Measurements from ENCODE around the gene HLA-DMB.

HLA-DMB gene

GRCh38 chr6:32971581-32972352 lies 30.9 kb upstream of the HLA-DMB start:
- DNase-seq (ENCODE audit: low read depth in 2 of 2) = peak; percentile 97 to 99

GRCh38 chr6:32971242-32971580 lies 30.4 kb upstream of the HLA-DMB start:
- no peak for DNase-seq (ENCODE audit: low read depth in 2 of 2)

GRCh38 chr6:32970413-32971241 lies 29.8 kb upstream of the HLA-DMB start:
- DNase-seq (ENCODE audit: low read depth in 2 of 2) = peak; percentile 66 to 75

- peak; percentile 66 to 72 for DNase-seq (ENCODE audit: low read depth in 2 of 2)
Observed at GRCh38 chr6:32969685-32970412, 29.0 kb upstream of the HLA-DMB start.

GRCh38 chr6:32968867-32969684 lies 28.2 kb upstream of the HLA-DMB start:
- DNase-seq (ENCODE audit: low read depth in 2 of 2) = peak; percentile 44 to 55

- peak; percentile 93 to 98 for DNase-seq (ENCODE audit: low read depth in 2 of 2)
Observed at GRCh38 chr6:32968093-32968866, 27.5 kb upstream of the HLA-DMB start, which contains the start of gene BRD2. BRD2 (plus strand) TSS chr6:32968594; CDS start chr6:32972899, 4,305 bp downstream.

- DNase-seq (ENCODE audit: low read depth in 2 of 2) = no peak
Observed at GRCh38 chr6:32967151-32968091, 26.6 kb upstream of the HLA-DMB start.

GRCh38 chr6:32964776-32965175 lies 23.9 kb upstream of the HLA-DMB start:
- no peak for DNase-seq (ENCODE audit: low read depth in 2 of 2)

- DNase-seq (ENCODE audit: low read depth in 2 of 2) = no peak
Observed at GRCh38 chr6:32963866-32964265, 23.0 kb upstream of the HLA-DMB start.

- no peak for DNase-seq (ENCODE audit: low read depth in 2 of 2)
Observed at GRCh38 chr6:32962213-32962826, 21.5 kb upstream of the HLA-DMB start.

GRCh38 chr6:32960563-32960962 lies 19.7 kb upstream of the HLA-DMB start:
- no peak for DNase-seq (ENCODE audit: low read depth in 2 of 2)

- DNase-seq (ENCODE audit: low read depth in 2 of 2) = no peak
Observed at GRCh38 chr6:32956176-32956575, 15.3 kb upstream of the HLA-DMB start.

- DNase-seq (ENCODE audit: low read depth in 2 of 2) = no peak
Observed at GRCh38 chr6:32954986-32955802, 14.4 kb upstream of the HLA-DMB start.

GRCh38 chr6:32954267-32954666 lies 13.4 kb upstream of the HLA-DMB start:
- DNase-seq (ENCODE audit: low read depth in 2 of 2) = no peak

GRCh38 chr6:32953775-32954174 lies 12.9 kb upstream of the HLA-DMB start:
- DNase-seq (ENCODE audit: low read depth in 2 of 2) = no peak

GRCh38 chr6:32952817-32953739 lies 12.2 kb upstream of the HLA-DMB start, which contains the start of gene HLA-DMA:
HLA-DMA (minus strand) TSS chr6:32953097; CDS start chr6:32953036, 61 bp downstream.
- peak in 1 of 2 donors; percentile 49 for DNase-seq (ENCODE audit: low read depth in 2 of 2)

- no peak for DNase-seq (ENCODE audit: low read depth in 2 of 2)
Observed at GRCh38 chr6:32950449-32950848, 9.6 kb upstream of the HLA-DMB start.

All from stimulated activated CD8-positive, alpha-beta memory T cell treated with anti-CD3 and anti-CD28 coated beads, Interleukin-2, amount 100 ng/mL, for 48 hours (primary cell).